ENCODE measurements around the gene NDUFB4.

DNA sequence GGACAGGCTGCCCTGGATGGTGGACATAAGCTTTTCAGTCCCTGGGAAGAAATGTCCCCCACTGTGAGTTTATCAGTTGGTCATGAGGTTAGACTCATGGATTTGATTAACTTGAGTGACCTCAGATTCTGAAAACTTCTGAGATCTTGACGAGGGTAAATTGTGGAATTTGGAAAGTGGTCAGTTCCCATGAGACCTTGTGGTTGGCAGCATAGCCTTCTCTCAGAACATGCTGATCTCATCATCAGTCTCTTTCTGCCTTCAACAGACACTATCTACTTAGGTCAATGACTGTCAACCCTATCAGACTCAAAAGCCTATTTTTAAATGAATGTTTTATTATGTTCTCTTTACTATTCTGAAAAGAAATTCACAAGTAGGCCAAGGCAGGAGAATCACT lies 45.6 kb upstream of the NDUFB4 start:
- no peak for TF ChIP-seq POLR2A (IDR thresholded peaks at IDR 0.05)
- TF ChIP-seq, protein P1, sequence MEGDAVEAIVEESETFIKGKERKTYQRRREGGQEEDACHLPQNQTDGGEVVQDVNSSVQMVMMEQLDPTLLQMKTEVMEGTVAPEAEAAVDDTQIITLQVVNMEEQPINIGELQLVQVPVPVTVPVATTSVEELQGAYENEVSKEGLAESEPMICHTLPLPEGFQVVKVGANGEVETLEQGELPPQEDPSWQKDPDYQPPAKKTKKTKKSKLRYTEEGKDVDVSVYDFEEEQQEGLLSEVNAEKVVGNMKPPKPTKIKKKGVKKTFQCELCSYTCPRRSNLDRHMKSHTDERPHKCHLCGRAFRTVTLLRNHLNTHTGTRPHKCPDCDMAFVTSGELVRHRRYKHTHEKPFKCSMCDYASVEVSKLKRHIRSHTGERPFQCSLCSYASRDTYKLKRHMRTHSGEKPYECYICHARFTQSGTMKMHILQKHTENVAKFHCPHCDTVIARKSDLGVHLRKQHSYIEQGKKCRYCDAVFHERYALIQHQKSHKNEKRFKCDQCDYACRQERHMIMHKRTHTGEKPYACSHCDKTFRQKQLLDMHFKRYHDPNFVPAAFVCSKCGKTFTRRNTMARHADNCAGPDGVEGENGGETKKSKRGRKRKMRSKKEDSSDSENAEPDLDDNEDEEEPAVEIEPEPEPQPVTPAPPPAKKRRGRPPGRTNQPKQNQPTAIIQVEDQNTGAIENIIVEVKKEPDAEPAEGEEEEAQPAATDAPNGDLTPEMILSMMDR (IDR thresholded peaks at IDR 0.05): no peak

Data from lower leg skin (tissue), 3 donors.